ENCODE results near the gene SH3D19.

- TF ChIP-seq EZH2 (IDR thresholded peaks at IDR 0.05; ENCODE audit: borderline replicate concordance), result no peak
- TF ChIP-seq CTCF (IDR thresholded peaks at IDR 0.05; ENCODE audit: poor library complexity), result no peak
- no peak for TF ChIP-seq EZH2phosphoT487 (IDR thresholded peaks at IDR 0.05; ENCODE audit: low read depth, severe bottlenecking, unreplicated experiment)
Observed at GRCh38 chr4:151259752-151260151, 65.7 kb downstream of the SH3D19 start.

Measured in hepatocyte (in vitro differentiated cells).